SW480 (cell line): ENCODE results near the gene SERINC3.
A peak's percentile ranks its signal among the peaks of the same experiment; 100 is the strongest.
"Not testable (repeated sequence)": the region's sequence is repeated elsewhere in the genome, so short reads cannot be mapped to it uniquely, and the experiment has no call there.

Experiments
- DNase-seq: peaks from one replicate; pipeline ENCODE4 v3.0.0-alpha.2; 2016; ENCODE audit warnings: low spot score

SERINC3 gene

DNA sequence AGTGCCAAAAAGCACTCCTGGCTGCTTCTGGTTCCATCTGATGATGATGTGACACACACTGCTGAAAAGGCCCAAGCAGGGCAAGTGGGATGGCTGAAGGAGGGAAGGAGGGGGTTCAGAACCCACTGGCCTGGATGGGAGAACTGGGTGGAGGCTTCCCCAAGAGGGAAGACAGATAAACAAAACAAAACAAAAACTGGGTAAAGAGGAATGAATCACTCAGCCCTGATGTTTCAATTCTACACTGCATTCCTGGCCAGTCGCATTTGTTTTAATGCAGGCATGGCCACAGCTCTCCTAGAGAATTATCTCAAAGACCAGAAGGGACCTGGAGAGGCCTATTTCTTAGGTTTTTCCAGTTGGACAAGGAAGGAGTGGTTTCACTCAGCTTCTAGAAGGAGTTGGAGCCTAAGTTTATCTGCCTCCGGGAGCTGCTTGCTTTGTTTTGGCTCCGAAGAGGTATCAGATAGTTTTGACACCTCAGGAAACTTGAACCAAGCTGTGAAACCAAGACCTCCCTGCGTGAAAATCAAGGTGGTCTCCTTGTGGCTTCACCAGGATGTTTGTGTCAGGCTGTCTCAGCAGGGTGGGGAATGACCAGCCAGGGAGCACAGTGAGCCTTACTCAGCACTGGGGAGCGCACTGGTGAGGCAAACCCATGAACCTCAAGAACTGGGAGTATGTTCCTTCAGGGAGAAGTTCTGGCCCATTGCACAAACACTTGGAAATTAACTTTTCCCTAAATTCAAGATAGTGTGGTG, 30.1 kb downstream of the SERINC3 start:
- no peak for DNase-seq

DNA sequence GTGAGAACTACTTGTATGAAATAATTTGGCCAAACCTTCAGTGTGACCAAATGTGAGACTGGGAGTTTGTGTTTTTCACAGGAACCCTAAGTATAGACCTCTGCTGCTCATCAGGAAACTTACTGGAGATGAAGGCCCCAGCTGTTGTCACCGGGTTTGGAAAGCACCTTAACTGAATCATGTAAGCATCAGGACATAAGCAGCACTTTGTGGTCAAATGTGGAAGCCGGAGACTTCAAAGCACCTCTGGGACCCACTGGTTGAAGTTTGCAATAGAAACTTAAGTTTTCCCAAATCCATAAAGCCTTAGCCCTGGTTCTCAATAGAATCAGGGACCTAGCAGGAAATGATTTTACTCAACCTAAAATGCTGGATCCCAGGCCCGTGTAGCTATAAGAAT, 31.9 kb downstream of the SERINC3 start:
- no peak for DNase-seq

DNA sequence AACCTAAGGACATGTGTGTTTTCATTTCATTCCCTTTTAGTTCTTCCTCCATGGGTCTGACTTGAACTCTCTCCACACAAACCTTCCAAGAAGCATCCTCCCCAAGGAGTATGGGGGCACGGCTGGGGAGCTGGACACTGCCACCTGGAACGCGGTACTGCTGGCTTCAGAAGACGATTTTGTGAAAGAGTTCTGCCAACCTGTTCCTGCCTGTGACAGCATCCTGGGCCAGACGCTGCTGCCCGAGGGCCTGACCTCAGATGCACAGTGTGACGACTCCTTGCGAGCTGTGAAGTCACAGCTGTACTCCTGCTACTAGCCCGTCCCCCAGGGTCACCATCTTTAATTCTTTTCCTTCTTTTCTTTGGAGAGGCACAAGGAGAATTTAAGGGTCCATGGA, 32.6 kb downstream of the SERINC3 start:
- DNase-seq: no peak

DNA sequence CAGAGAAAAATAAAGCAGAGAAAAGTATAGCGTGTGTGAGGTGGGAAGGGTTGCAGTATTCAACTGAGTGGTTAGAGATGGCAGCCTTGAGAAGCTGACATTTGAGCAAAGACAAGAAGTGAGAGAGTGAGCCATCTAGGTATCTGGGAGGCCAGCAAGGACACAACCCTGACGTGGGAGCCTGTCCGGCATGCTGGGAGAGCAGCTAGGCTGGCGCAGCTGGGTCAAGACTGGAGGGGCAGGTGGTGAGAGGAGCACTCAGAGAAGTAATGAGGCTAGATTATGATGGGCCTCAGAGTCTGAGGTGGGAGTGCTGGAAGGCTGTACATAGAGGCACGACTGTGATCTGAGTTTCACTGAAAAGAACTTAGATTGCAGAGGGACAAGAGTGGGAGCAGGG, 33.3 kb downstream of the SERINC3 start:
- DNase-seq: no peak

DNA sequence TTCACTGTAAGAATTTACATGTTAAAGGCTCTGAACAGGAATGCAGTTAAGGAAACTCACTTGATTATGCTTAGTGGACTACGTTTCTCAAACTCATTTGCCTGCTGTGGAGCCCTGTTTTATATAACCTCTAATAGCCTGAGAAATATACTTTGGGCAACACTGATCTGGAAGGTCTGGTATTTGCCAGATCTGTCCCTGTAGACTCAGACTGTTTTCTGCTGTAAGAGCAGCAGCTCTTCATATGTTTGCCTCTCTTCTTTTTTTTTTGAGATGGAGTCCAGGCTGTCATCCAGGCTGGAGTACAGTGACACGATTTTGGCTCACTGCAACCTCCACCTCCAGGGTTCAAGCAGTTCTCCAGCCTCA, 36.1 kb downstream of the SERINC3 start:
- DNase-seq: no peak

DNA sequence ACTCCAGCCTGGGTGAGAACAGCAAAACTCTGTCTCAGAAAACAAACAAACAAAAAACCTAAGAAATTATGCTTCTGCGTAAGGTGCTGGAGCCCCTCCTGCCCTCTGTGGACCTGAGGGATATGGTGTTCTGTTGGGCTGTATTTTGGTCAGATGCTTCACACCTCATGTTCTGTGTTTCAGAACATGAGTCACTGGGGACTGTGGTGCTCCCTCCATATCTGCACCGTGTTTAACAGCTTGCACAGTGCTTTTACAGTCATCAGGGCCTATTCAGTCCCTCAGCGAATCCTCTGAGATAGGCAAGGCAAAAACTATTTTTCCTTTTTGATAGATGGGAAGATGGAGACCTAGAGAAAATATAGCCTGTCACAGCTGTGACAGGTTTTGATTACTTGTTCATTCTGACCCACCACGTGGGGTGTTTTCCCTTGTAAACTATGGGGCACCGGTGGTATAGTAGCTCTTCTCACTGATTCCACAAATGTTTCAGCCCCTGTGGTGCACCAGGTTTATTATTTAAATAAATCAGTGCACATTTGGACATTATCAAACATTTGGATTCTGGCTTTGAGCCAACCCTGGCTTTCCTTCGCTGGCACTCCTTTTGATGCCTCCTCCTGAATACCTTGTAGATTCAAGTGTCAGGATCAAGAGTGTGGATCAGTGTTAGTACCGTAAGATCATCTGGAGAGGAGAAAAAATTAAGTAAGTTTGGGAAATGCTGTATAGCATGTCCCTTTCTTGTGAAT, 36.6 kb downstream of the SERINC3 start:
- no peak for DNase-seq

DNA sequence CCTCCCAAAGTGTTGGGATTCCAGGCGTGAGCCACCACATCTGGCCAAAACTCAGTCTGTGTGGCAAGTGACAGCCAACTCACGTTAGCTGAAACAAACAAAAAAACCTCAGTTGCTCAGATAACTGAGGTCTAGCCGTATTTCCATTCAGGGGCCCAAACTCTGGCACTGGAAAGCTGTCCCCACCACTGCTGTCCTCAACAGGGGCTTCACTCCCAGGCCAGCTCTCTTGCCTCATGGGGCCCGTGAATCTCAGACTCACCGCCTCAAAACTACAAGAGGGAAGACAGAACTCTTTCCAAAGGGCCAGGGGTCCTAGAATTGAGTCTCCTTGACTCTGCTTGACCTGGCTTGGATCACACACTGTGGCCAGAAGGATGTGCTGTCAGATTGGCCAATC, 38.8 kb downstream of the SERINC3 start:
- DNase-seq: no peak

DNA sequence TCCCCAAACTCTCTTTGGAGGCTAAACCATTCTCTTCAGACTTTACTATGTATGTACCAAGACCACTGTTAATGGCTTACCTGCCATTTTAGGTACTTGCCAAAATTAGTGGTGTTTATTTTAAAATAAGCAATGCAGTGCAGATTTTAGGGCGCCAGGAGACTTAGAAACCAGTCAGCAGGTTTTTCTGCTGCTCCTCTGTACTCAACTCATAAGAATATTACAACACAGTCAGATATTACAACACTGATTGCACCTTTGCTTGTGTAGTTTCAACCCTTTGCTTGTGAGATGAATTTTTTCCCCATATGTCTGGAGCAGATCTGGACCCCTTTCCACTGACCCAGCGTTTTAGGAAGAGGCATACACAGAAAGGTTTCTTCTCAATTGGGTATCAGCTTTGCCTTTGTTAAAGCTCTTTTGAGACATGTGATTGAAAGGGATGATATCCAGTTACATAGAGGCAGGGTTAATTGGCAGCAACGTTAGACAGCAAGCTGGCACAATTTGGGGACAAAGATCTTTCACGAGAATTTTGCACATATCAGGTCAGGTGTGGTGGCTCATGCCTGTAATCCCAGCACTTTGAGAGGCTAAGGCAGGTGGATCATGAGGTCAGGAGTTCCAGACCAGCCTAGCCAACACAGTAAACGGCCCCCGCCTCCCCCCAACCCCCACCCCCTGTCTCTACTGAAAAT, 40.0 kb downstream of the SERINC3 start:
- no peak for DNase-seq

DNA sequence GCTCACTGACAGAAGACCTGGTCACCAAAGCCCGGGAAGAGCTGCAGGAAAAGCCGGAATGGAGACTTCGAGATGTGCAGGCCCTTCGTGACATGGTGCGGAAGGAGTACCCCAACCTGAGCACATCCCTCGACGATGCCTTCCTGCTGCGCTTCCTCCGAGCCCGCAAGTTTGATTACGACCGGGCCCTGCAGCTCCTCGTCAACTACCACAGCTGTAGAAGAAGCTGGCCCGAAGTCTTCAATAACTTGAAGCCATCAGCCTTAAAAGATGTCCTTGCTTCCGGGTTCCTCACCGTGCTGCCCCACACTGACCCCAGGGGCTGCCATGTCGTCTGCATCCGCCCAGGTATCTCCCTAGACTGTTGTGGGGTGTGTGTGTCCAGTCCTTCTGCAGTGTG, 41.8 kb downstream of the SERINC3 start:
- DNase-seq: no peak

DNA sequence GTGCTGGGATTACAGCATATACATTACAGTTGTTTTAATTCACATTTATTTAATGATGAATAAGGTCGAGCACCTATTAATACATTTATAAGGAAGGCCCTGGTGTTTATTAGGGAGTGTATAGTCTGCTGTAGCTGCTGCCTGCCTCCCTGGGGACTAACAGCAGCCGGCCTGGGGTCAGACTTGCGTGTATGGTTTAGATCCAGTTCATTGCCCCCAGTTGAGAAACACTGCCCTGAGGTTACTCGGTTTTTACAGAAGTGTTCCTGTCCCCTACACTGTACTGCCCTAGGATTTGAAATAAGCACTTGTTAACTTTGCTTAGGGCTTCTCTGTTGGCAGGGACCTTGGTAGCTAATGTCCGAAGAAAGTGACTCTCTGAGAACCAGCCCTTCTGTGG, 42.2 kb downstream of the SERINC3 start:
- DNase-seq: no peak

DNA sequence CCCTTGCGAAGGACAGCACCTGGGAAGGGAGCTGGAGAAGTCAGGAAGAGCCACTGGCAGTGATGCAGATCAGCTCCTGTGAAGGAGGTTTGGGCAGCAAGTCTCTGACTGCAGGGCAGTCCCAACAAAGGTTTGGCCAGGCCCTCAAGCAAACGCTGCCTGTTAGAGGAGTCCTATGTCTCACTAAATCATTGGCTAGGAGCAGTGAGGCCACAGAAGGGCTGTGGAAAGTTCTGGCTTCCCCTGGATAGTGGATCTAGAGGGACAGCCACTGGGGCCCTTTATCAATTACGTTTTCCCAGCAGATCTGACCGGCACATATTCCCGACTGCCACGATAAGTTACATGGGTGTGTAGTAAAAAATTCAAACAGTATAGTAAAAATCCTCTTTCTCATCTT, 43.7 kb downstream of the SERINC3 start:
- no peak for DNase-seq

DNA sequence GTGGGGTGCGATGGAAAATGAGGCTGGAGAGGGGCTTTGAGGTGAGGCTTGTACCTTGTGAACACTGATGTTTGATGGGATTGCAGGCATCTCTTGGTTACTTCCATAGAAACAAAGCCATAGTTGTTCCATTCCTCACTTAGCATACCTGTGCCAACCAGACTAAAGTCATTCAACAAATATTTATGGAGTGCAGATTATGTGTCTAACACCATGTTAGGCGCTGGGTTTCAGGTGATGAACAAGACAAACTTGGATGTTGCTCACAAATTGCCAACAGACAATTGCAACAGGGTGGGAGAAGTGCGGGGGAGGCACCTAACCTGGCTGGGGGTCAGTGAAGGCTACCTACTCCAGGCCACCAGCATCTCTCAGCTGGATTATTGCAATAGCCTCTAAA, 44.7 kb downstream of the SERINC3 start:
- DNase-seq: no peak

DNA sequence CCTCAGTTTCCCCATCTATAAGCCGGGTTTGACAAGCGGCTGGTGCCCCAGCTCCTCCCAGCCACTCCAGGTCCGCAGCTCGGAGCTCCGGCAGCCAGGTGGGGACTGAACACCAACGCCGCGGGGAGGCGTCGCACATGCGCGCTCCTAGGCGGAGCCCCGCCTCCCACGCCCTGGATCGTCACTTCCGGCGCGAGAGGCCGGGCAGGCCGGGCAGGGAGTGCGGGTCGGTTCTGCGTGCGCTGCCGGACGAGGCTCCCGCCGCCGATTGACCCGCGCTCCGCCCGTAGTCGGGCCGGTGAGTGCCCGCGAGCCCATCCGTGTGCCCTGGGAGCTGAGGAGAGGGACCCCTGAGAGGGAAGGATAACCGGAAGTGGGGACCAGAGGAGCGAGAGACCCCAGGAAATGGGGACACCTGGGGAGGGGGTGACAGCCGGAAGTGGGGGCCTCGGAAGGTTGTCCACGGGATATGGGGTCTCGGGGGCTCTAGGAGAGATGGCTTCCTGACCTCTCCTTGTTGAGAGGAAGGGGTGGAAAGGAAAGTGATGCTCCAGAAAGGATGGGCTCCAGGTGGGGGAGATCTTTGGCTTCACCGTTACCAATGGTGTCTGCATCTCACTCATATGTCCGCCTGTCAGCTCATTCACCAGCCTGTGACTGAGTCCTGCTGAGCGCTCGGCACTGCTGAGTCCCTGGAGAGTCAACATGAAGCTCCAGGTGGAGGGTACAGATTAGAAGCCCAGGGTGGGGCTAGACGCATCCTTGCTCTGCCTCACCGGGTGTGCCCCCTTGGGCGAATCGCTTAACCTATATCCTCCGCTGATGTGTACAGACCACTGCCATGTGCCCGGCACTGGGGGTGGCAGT, 45.9 kb downstream of the SERINC3 start, which contains the start of gene TTPAL:
TTPAL (plus strand) TSS at position 181 of the 867 bp plus-strand sequence. CDS start 4,126 bp downstream, outside the sequence.
- DNase-seq: peak; percentile 92

DNA sequence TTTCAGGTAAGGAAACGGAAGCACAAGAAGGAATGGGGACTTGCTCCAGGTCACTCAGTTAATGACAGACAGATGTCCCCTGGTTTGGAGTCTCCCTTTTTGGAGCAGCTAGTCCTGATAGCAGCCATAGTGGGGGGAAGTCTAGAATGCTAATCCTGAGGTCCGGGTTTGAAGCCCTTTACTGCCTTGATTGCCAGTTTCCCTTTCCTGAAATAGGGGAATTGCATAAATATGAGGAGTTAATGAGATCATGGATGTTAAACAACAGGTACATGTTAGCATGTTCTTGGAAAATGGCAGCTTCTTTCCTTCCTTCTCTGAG, 46.5 kb downstream of the SERINC3 start:
- no peak for DNase-seq

DNA sequence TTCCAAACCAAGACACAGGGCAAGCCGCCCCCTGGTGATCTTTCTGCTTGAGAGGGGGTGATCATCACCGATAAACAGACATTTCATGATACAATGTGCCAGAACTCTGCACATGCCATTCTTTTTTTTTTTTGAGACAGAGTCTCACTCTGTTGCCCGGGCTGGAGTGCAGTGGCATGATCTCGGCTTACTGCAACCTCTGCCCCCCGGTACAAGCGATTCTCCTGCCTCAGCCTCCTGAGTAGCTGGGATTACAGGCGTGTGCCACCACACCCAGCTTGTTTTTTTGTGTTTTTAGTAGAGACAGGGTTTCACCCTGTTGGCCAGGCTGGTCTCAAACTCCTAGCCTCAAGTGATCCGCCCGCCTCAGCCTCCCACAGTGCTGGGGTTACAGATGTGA, 49.6 kb downstream of the SERINC3 start:
- not testable (repeated sequence) for DNase-seq

DNA sequence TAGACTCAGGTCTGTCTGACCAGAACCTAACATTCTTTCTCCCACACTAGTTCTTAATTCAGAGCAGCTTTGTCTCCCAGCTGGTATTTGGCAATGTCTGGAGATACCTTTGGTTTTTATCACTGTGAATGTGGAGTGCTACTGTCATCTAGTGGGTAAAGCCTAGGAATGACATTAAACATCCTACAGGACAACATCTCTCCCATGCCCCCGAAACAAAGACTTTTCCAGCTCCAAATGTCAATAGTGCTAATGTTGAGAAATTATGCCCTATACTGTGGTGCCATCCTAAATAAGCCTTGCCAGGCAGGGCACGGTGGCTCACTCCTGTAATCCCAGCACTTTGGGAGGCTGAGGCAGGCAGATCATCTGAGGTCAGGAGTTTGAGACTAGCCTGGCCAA, 50.4 kb downstream of the SERINC3 start:
- peak; percentile 65 for DNase-seq

DNA sequence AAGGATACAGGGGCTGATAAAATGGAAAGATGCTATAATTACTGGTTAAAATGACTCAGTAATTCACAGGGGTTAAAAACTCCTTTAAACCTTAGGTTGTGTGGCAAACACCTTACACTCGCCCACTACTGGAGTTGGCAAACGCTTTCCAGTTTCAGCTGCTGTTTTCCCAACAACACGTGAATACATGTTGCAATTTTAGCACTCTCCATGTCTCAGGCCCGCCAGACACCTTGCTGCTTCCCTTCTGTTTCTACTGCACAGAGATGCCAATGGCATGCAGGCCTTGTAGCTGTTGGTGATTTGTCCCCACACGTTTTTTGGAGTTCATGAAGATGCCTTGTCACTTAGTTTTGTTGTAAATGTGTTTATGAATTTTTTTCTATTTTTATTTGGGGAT, 51.5 kb downstream of the SERINC3 start:
- DNase-seq: no peak

DNA sequence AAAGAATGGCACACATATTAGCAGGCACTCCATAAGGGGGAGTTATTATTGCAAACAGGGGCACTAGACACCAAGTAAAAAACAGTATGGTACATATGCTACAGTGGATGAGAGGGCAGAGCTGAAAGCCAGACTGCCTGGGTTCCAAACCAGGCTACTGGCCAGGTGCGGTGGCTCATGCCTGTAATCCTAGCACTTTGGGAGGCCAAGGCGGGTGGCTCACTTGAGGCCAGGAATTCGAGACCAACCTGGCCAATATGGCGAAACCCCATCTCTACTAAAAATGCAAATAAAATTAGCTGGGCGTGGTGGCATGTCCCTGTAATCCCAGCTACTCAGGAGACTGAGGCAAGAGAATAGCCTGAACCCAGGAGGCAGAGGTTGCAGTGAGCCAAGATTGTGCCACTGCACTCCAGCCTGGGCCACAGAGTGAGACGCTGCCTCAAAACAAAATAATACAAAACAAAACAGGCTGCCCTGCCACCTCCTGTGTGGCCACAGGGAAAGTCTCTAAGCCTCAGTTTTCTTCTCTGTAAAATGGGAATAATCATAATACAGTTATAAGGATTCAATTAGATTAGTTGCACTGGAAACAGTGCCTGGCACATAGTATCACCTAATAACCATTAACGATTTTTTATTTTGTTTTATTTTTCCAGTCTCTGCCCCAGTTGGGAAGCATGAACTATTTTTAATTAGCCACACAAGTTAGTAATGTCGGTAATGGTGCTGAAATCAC, 53.7 kb downstream of the SERINC3 start:
- DNase-seq: no peak

DNA sequence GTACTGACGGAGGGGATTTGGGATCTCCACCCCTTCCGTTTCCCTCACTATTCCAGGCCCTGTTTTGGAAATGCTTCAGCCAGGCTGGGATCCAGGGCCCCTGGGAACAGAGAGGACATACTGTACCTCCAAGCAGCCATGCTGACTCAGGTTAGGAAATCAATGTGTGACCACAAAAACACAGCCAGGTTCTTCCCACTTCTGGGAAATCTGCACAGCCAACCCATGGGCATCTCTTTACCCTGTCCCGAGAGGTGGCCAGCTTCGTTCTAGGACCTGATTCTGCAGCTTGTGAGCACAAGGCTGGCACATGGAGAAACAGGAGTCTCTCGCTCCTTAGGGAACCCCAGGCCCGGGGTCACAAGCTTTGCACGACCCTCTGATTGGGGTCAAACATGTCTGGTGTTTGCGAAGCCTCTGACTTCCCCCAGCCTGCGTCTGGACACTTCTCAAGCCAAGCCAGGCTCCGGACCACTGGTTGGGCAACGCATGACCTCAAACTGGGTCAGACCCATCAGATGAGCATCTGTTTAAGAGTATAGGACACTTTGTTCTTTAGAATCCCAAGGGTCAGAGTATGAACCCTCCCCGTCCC, 54.5 kb downstream of the SERINC3 start:
- DNase-seq: no peak

DNA sequence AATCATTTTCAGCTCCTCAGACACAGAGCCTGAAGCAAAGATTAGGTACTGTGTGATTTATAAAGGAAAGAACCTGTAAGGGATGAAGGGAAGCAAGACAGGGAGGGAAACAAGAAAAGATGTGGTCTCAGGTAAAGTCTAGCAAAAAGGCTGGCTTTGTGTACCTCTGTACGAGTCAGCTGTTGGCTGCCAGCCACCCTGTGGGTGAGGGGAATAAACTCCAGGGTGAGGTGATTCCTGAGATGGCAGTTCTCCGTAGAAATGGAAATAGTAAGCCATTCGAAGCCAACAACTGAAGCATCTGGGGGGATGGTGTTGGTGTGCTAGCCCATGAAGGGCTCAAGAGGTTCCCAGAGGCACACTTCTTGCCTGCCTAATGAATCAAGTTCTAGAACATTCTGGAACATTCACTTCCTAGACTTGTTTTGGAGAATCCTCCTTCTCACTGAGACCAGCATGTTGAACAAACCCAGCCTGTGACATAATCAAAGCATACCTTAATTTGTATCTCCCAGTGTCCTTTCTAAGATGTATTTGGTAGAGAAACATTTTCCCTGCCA, 56.8 kb downstream of the SERINC3 start:
- DNase-seq: no peak

DNA sequence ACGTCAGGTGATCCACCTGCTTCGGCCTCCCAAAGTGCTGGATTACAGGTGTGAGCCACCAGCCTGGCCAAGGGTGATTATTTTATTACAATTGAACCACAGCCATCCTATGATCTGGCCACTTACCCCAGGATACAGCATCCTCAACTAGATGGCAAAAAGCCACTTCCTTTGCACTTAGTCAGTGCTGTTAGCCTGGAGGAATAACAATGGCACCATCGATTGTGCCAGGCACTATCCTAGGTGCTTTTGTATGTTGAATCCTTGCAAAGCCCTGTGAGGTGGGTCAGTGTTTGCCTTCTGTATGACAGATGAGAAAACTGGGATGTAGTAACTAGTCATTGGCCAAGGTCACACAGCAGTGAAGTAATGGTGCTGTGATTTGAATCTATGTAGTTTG, 57.4 kb downstream of the SERINC3 start:
- no peak for DNase-seq
